GM12865 (cell line): Measurements from ENCODE around the gene TNIK.
A peak's percentile ranks its signal among the peaks of the same experiment; 100 is the strongest.

Experiments
- DNase-seq: peaks from one replicate; pipeline ENCODE4 v3.0.0; 2010; ENCODE audit warnings: low read depth
- H3K4me3 ChIP-seq: 2 replicates; pipeline ENCODE4 v1.5.1; 2011; ENCODE audit warnings: mild to moderate bottlenecking, low read depth, low read length, control low read depth
- CTCF ChIP-seq: IDR thresholded peaks from 2 replicates; pipeline ENCODE4 v1.5.1; 2011; ENCODE audit warnings: low read length, control low read depth, low read depth, inconsistent platforms; ENCODE audit not compliant: insufficient read depth; ENCODE audit errors: missing control alignments

TNIK gene

GRCh38 chr3:171262431-171262830 is 197.8 kb downstream of the TNIK start:
- TF ChIP-seq CTCF = no peak
- DNase-seq = no peak
- no peak overlapping the region for H3K4me3 ChIP-seq

GRCh38 chr3:171261487-171261886 is 198.7 kb downstream of the TNIK start:
- no peak for DNase-seq
- no peak for TF ChIP-seq CTCF
- no peak overlapping the region for H3K4me3 ChIP-seq

GRCh38 chr3:171260899-171261298 is 199.3 kb downstream of the TNIK start:
- no peak for TF ChIP-seq CTCF
- no peak for DNase-seq

GRCh38 chr3:171260466-171260865 is 199.7 kb downstream of the TNIK start:
- no peak for DNase-seq
- no peak for TF ChIP-seq CTCF
- no peak overlapping the region for H3K4me3 ChIP-seq

More at GRCh38 chr3:171260899-171261298, 199.3 kb downstream of the TNIK start:
- no peak overlapping the region for H3K4me3 ChIP-seq

- no peak for DNase-seq
These were observed 201.9 kb downstream of the TNIK start for GRCh38 chr3:171258316-171258715.

GRCh38 chr3:171257251-171258203 is 202.7 kb downstream of the TNIK start:
- peak overlapping the region; percentile 38 for H3K4me3 ChIP-seq
- TF ChIP-seq CTCF = no peak
- peak; percentile 92 for DNase-seq

More at GRCh38 chr3:171258316-171258715, 201.9 kb downstream of the TNIK start:
- no peak for TF ChIP-seq CTCF
- no peak overlapping the region for H3K4me3 ChIP-seq
